ENCODE measurements around the gene DIAPH3.

DIAPH3 gene

DNA sequence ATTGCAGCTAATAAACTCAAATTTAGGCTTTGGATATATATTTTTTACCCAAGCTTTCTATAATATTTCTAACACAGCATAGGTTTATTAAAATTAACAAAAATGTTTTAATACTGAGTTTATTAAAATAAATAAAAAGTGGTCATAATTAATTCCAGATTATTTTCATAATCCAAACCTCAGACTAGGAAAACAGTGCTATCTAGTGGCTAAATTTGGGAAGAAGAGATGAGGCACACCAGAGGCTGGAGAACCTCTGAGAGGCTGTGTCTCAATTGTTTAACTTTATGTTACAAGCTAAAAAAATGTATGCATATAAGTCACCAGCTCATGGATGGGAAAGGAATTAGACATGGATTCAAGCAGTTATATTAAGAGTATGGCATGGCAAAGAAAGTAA, 392.5 kb downstream of the DIAPH3 start:
- peak; percentile 26 for DNase-seq

- no peak for DNase-seq
Measured at GRCh38 chr13:59770451-59770850, 393.3 kb downstream of the DIAPH3 start.

DNA sequence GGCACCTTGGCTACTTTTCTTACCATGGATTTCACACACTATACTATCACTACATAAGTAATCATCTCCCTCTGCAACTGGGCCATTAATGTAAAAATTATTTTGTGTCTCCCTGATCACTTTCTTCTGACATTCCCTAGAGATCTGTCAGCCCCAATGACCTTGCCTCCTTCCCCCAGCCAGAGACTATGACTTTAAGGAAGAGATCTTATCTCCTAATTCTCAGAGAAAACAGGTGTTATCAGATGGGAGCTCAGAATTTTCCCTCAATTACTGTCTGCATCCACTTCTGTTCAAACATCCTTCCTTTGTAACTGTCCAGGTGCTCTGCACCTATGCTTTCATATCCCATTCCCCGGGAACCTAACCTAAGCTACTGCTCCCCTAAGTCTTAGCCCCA, 397.5 kb downstream of the DIAPH3 start:
- no peak for DNase-seq

- no peak for DNase-seq
Measured at GRCh38 chr13:59755632-59756290, 408.0 kb downstream of the DIAPH3 start.

GRCh38 chr13:59754411-59754810, 409.3 kb downstream of the DIAPH3 start:
- DNase-seq = no peak

GRCh38 chr13:59750860-59751259, 412.9 kb downstream of the DIAPH3 start:
- no peak for DNase-seq

- no peak for DNase-seq
Measured at GRCh38 chr13:59748046-59748445, 415.7 kb downstream of the DIAPH3 start.

DNA sequence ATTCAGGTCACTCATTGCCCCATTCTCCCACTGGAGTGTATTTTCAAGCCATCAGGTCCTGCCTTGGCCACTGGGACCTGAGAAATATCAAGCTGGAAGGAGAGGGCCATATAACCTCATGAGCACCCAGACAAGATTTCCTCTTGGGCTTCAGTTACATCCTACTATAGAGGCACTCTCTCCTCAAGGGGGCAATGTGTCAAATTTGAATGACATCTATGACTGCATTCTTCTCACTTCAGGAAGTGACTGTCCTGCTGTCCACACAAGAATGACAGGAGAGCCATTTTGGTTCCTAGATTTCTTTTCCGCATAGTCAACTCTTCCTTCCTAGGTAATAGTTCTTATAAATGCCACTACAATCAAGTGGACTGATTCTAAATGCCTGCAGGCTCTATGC, 416.2 kb downstream of the DIAPH3 start:
- DNase-seq = no peak

DNA sequence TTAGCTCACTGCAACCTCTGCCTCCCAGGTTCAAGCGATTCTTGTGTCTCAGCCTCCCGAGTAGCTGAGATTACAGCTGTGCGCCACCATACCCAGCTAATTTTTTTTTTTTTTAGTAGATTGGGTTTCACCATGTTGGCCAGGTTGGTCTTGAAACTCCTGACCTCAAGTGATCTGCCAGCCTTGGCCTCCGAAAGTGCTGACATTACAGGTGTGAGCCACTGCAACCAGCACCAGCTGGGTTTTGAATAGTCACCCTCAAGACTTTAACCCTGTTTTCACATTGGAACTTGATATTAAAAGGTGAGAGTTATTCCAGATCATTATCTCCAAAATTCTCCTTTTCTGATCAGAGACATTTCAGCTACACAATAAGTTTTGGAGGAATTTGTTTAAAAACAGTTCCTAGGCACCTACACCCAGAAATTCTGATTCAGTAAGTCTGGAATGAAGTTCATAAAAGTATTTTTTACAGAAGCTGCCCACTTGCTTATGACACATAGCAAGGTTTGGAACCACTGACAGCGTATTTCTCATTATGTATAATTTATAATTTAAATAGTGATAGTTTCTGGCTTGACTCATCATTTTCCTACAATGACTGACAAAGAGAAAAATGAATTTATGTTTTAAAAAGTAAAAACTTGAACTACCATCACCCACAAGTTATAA, 417.3 kb downstream of the DIAPH3 start:
- peak; percentile 70 for DNase-seq

DNA sequence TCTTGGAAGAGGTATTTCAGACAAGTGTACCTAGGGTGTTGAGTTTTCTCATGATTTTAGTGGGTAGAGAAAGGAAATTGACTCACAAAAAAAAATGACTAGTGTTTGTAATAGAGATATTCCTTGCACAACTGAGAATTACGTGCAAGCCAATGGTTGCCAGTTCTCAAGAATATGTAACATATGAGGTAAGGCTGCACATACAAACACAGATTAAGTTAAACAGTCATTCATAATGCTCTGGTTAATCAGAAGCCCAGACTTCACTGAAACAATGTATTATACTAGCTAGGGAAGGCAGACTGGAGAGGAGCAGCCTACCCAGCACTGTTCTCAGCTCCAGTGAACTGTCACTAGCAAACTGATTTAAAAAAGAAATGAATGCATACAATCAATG, 418.3 kb downstream of the DIAPH3 start:
- no peak for DNase-seq

DNA sequence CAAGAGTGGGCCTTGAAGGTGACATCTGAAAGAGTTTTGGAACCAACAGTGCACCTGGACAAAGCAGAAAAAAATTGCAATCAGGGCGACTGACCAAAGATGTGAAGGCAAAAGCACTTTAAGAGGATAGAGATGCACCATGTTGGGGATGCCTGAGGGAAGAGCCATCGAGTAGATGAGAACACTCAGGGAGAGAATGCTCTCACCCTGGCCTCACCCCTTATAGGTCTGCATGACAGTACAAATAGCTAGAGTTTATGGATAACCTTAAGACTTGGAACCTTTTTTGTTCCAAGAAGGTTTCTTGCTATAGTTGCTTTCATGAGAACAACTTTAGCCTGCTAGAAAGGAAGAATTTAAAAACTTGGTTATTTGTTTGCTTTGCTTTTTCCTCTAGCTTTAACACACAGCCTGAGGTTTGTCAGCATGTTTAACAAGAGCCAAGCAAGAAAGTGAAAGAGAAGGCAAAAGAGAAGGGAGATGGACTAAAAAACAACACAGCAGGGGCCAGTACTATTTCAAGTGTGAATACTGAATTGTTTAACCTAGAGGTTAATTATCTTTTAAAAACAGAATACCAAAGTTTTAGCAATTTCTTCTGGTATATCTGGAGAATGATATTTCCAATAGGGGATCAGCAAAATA, 418.9 kb downstream of the DIAPH3 start:
- DNase-seq = no peak

- DNase-seq = no peak
Measured at GRCh38 chr13:59743195-59743594, 420.5 kb downstream of the DIAPH3 start.

DNA sequence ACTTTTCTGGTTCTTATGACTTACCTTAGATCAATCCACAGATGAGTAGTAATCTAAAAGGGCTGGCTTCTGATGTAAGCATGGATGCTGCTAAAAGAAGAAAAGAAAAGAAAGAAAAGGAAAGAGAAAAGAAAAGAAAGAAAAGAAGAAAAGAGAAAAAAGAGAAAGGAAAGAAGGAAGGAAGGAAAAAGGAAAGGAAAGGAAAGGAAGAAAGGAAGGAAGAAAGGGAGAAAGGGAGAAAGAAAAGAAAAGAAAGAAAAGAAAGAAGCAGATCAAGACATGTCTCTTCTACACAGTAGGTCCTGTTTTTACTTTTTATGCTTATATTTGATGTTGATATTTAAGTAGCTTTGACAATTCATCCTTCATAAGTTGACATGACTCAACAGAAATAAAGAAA, 421.3 kb downstream of the DIAPH3 start:
- DNase-seq = no peak

DNA sequence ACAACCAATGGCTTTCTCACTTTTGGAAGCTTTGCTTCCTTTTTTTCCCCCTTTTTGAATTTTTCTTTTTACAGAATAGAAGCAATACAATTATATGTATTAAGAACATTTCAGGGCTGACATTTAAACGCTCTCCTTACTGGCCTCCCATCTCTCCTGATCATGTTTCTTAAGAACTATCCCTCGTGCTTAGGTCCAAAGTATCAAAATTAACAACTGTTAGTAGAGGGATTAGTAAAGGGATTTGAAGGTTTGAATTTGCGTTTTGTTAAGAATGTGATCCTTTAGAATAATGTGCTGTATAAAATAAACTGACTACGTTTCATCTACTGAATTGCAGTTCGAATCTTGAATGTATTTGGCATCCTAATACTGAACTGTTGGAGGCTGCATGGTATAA, 424.8 kb downstream of the DIAPH3 start:
- DNase-seq = no peak

DNA sequence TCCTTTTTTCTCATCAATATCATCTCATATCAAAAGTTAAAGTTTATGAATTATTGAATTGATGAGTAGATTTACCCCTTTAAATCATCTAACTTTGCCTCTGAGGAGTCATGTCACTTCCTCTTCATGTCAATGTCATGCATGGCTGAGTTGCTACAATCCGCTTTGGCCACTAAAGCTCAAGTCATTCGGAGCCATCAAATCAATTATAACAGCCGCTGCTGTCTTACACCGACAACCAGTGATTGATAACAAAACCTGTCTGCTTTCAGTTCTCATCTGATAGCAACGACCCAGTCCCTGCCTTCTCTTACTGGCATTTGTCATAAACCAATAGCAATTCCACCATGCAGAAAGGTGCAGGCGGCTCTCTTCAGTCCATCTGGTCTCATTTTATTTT, 429.3 kb downstream of the DIAPH3 start:
- DNase-seq = no peak

DNA sequence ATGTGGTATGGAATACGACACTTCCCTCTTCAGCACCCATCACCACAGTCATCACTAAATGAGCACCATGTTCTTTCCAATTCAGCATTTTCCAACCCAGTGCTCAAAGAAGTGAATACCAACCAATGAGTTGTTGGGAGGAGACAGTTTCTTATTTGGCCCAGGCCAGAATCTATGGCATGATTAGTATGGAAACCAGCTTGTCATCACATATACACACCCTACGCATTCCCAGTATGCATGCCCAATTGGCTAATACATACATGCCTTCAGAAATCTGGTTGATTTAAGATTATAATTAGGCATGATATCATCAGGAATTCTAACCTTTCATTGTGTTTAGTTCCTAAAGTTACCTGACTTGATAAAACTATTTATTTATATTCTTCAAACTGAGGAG, 430.0 kb downstream of the DIAPH3 start:
- no peak for DNase-seq

DNA sequence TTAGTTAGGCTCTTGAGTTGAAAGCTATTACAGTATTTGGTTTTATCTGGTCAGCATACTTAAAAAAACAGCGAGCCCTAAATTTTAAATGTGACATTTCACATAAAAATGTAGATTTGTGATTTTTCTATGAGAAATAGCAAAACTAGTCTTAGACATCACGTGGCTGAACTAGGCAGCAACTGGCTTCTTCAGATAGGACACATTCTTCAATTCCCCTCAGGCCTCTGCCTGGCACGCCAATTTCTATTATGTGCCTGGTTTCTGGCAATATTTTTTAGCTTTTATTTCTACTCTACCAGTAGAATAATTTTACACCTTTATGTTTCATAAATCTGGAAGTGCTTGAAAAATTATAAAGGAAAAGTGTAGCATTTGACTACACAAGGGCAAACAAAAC, 433.7 kb downstream of the DIAPH3 start:
- no peak for DNase-seq

DNA sequence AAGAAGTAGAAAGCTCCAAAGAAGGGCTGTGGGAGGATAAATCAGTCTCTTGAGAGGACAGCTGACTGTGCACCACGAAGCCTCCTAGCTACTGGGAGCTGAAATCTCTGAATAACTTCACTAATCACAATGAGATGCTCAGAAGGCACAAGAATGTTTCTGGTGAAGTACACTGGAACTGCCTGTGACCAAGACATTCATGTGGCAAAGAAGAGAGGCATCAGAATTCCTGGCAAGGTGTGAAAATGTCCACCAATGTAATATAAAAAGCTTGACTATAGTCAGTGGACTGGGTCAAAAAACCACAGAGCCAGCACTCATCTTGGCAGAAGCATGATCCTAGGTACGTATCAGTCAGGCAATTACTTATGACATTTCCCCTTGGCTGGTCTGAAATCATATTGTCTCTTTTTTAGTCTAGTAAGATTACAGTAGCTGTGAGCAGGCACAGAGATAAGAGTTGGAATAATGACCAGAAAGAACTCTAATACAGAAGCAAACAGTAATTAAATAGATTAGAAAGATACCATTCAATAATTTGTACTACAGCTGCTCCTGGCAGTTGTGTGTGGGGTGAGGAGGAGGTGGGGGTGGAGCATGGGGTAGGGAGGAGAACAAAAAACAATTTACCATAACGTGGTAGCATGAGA, 434.7 kb downstream of the DIAPH3 start:
- DNase-seq = no peak

DNA sequence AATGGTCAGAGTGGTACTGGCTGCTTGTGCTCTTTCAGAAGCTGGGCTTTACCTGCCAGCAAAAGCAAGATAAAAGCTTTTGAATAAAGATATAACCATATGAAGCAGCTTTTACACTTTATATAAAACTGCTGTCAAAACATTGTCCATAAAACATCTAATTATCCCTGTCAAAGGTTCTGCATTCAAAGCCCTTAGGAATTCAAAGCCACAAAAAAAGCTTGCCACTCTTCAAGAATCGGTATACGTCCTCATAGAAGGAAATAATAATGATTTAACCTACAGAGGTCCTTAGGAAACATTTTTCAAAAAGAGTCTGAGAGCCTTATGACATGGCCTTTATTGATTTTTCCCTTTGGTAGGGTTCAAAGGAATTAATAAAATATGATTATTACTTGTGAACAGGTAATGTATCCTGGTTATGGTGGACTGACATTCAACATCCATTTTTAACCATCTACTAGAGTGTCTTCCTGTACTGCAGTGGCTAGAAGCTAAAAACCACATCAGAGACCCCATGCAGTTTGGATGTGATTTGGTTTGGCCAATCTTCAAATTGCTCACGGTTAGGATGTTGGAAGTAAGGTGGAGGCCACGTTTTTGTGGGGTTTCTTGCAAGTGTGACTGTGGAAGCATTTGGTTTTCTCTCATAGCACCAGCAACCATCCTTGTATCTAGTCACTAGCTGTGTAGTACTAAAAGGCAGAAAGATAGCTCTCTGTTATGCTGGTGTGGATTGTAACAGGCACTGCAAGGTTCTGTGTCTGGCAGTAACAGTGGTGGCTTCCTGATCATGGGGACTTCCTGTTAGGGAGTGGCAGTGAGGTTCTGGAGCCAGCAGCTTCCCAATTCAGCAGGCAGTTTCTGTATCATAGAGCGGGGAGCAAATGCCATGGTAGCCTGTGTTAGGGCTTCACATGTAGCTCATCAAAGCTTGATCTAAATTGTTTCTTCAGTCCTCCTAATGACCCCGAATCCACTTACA, 441.5 kb downstream of the DIAPH3 start:
- DNase-seq = no peak

GRCh38 chr13:59715611-59716010, 448.1 kb downstream of the DIAPH3 start:
- DNase-seq = no peak

GRCh38 chr13:59710996-59711701, 452.6 kb downstream of the DIAPH3 start:
- DNase-seq = no peak

DNA sequence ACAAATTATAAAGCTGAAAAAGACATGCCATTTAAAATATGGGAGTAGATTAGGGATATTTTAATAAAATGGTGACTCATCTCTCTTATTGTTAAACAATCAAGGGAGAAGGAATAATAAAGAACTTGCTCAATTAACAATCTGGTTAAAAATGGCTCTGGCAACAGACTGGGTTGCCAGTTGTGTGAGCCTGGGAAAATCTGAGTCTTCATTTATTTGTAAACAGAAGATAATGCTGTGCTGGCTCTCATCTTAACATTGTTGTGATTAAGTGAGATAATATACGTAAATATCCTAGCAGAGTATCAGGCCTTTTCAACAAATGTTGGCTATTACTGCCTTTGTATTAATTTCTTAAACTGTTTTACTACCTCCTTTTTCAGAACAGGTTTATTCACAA, 453.3 kb downstream of the DIAPH3 start:
- no peak for DNase-seq
